ENCODE measurements around the gene DYDC2. TPM values are rescaled to one million over a fixed set of nuclear protein-coding genes. Genes with fewer than 3 reads are reported as not detected.

DYDC2 gene
- total and polyA plus RNA-seq, 3 donors from 2014 or later: 1.8 to 22.8 (median 4.5) TPM

- WGBS, 2 donors: 95% methylated on average over 2 of the region's 2 CpGs
- no peaks in the 10 kb centered on the region for H3K4me1 ChIP-seq
- H3K27me3 ChIP-seq: no peaks in the 10 kb centered on the region
- H3K9me3 ChIP-seq: no peaks in the 10 kb centered on the region
- no peaks in the 10 kb centered on the region for H3K36me3 ChIP-seq (ENCODE audit: low read depth, missing control alignments)
- no peak overlapping the region for H3K4me3 ChIP-seq
- TF ChIP-seq POLR2A (IDR thresholded peaks at IDR 0.05): no peak
- TF ChIP-seq, protein P1, sequence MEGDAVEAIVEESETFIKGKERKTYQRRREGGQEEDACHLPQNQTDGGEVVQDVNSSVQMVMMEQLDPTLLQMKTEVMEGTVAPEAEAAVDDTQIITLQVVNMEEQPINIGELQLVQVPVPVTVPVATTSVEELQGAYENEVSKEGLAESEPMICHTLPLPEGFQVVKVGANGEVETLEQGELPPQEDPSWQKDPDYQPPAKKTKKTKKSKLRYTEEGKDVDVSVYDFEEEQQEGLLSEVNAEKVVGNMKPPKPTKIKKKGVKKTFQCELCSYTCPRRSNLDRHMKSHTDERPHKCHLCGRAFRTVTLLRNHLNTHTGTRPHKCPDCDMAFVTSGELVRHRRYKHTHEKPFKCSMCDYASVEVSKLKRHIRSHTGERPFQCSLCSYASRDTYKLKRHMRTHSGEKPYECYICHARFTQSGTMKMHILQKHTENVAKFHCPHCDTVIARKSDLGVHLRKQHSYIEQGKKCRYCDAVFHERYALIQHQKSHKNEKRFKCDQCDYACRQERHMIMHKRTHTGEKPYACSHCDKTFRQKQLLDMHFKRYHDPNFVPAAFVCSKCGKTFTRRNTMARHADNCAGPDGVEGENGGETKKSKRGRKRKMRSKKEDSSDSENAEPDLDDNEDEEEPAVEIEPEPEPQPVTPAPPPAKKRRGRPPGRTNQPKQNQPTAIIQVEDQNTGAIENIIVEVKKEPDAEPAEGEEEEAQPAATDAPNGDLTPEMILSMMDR (IDR thresholded peaks at IDR 0.05): no peak
- no peak for DNase-seq
- H3K27ac ChIP-seq: no peak overlapping the region
- intact Hi-C loops (cut with DNase I; ENCODE audit: low total_unique reads): no loop called here
These were observed 36.8 kb upstream of the DYDC2 start for GRCh38 chr10:80319725-80320290.

GRCh38 chr10:80320377-80320776 is 36.2 kb upstream of the DYDC2 start:
- intact Hi-C loops (cut with DNase I; ENCODE audit: low total_unique reads): no loop called here

GRCh38 chr10:80321183-80321582 is 35.4 kb upstream of the DYDC2 start:
- intact Hi-C loops (cut with DNase I; ENCODE audit: low total_unique reads): no loop called here
- DNase-seq: no peak
- TF ChIP-seq, protein P1 (IDR thresholded peaks at IDR 0.05): no peak
- no peak for TF ChIP-seq POLR2A (IDR thresholded peaks at IDR 0.05)
- Histone ChIP-seq H3K9me3 (no peaks in the 10 kb centered on the region), H3K27me3 (no peaks in the 10 kb centered on the region), H3K4me3 (no peak overlapping the region), H3K36me3 (ENCODE audit: low read depth, missing control alignments) (no peaks in the 10 kb centered on the region), H3K4me1 (no peaks in the 10 kb centered on the region), H3K27ac (no peak overlapping the region)
- 83 to 93% methylated on average over 5 of the region's 5 CpGs for WGBS, 2 donors

More at GRCh38 chr10:80320377-80320776, 36.2 kb upstream of the DYDC2 start:
- H3K4me1 ChIP-seq: no peaks in the 10 kb centered on the region
- H3K9me3 ChIP-seq: no peaks in the 10 kb centered on the region
- no peaks in the 10 kb centered on the region for H3K36me3 ChIP-seq (ENCODE audit: low read depth, missing control alignments)
- H3K27me3 ChIP-seq: no peaks in the 10 kb centered on the region
- no peak for TF ChIP-seq POLR2A (IDR thresholded peaks at IDR 0.05)
- TF ChIP-seq, protein P1 (IDR thresholded peaks at IDR 0.05): no peak
- H3K4me3 ChIP-seq: no peak overlapping the region
- DNase-seq: no peak
- no peak overlapping the region for H3K27ac ChIP-seq

DNA sequence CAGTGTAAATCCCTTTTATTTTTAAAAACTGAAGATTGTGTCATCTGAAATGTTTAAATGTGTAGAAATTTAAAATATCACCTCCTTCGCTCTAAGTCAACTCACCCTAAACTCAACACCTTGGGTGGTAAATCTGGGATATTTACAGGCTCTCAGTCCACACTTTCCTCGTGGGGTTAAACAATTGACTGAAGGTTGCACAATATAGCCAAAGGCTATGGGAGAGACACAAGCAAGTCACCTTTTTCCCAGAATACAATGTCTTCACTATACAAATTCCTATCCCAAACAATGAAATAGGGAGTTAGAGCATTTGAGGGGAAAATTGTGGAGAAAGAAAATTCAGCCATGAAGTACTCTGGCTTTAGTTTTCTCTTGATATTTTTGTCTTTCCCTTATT is 34.4 kb upstream of the DYDC2 start:
- H3K4me1 ChIP-seq: no peaks in the 10 kb centered on the region
- H3K36me3 ChIP-seq (ENCODE audit: low read depth, missing control alignments): no peaks in the 10 kb centered on the region
- 90% methylated on average over 2 of the region's 2 CpGs for whole genome bisulfite sequencing, 2 donors
- no peak for DNase-seq
- intact Hi-C loops (cut with DNase I; ENCODE audit: low total_unique reads): no loop called here
- H3K9me3 ChIP-seq: no peaks in the 10 kb centered on the region
- H3K27ac ChIP-seq: no peak overlapping the region
- H3K4me3 ChIP-seq: no peak overlapping the region
- H3K27me3 ChIP-seq: no peaks in the 10 kb centered on the region
- TF ChIP-seq POLR2A (IDR thresholded peaks at IDR 0.05): no peak
- TF ChIP-seq, protein P1 (IDR thresholded peaks at IDR 0.05): no peak

DNA sequence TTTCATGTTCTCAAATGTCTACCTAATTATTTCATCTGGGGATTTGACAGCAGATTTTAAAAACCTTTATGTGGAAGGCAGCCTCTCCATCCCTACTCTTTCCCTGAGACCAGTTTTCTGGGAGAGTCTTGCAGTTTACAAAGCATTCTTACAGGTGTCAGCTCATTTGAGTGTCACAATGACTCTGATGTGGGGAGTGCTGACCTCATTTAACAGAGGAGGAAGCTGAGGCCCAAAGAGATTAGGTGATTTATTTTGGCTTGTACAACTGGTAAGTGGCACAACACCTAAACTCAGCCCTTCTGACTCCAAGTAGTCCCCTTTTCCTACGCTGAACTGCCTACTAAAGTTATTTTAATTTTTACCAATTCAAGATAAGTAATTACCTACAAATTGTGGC is 33.9 kb upstream of the DYDC2 start:
- Histone ChIP-seq H3K27me3 (no peaks in the 10 kb centered on the region), H3K27ac (no peak overlapping the region), H3K4me1 (no peaks in the 10 kb centered on the region), H3K36me3 (ENCODE audit: low read depth, missing control alignments) (no peaks in the 10 kb centered on the region), H3K4me3 (no peak overlapping the region), H3K9me3 (no peaks in the 10 kb centered on the region)
- no peak for TF ChIP-seq POLR2A (IDR thresholded peaks at IDR 0.05)
- TF ChIP-seq, protein P1 (IDR thresholded peaks at IDR 0.05): no peak
- intact Hi-C loops (cut with DNase I; ENCODE audit: low total_unique reads): no loop called here
- WGBS, 2 donors: 67 to 100% methylated on average over 1 of the region's 1 CpG
- DNase-seq: no peak

All from testis (tissue), 3 donors.